Progenitor cell of endocrine pancreas (in vitro differentiated cells): ENCODE measurements around the gene USH1G. TPM values are rescaled to one million over a fixed set of nuclear protein-coding genes. Genes with fewer than 3 reads are reported as not detected.

Experiments
- DNase-seq: peaks from one replicate; pipeline ENCODE4 v3.0.0; 2021; ENCODE audit warnings: low spot score; ENCODE audit not compliant: unreplicated experiment
- H3K27ac Mint-ChIP-seq: 2 replicates; pipeline ENCODE4 v1.8.0; 2021; ENCODE audit warnings: mild to moderate bottlenecking, moderate library complexity, mixed read lengths
- H3K27me3 Mint-ChIP-seq: 2 replicates; pipeline ENCODE4 v1.8.0; 2021; ENCODE audit warnings: mixed read lengths
- H3K36me3 Mint-ChIP-seq: 2 replicates; pipeline ENCODE4 v1.8.0; 2022; ENCODE audit warnings: mixed read lengths; ENCODE audit not compliant: insufficient read depth
- H3K4me1 Mint-ChIP-seq: 2 replicates; pipeline ENCODE4 v1.8.0; 2021; ENCODE audit warnings: low read depth, mixed read lengths
- H3K4me3 Mint-ChIP-seq: 2 replicates; pipeline ENCODE4 v1.8.0; 2021; ENCODE audit warnings: low read depth, mild to moderate bottlenecking, moderate library complexity, mixed read lengths
- H3K9me3 Mint-ChIP-seq: 2 replicates; pipeline ENCODE4 v1.8.0; 2021; ENCODE audit warnings: low read depth, mixed read lengths
- CTCF ChIP-seq: fragments of 200-600 bp; sonication (generic); IDR thresholded peaks from one replicate; pipeline ENCODE4 v1.5.0; 2021; ENCODE audit warnings: antibody characterized with exemption, mild to moderate bottlenecking; ENCODE audit not compliant: unreplicated experiment
- total RNA-seq: library from RNA; stranded (reverse); gene quantifications from 2 replicates; pipeline ENCODE4 v1.2.1, GENCODE V29; 2021

Gene USH1G
- total RNA-seq, 1 donor from 2014 or later: 0.19 TPM

- no peak for TF ChIP-seq CTCF
- H3K27ac Mint-ChIP-seq: peak overlapping the region; percentile 71
- DNase-seq: no peak
- H3K4me1 Mint-ChIP-seq: peaks cover 32% of the 10 kb centered on the region
- H3K9me3 Mint-ChIP-seq: no peaks in the 10 kb centered on the region
- peaks cover 4% of the 10 kb centered on the region for H3K27me3 Mint-ChIP-seq
- H3K4me3 Mint-ChIP-seq: peak overlapping the region; percentile 13
- no peaks in the 10 kb centered on the region for H3K36me3 Mint-ChIP-seq
Observed at GRCh38 chr17:74875155-74875976, 47.7 kb downstream of the USH1G start.

GRCh38 chr17:74874615-74875037 is 48.4 kb downstream of the USH1G start:
- H3K9me3 Mint-ChIP-seq: no peaks in the 10 kb centered on the region
- peaks cover under 1% of the 10 kb centered on the region for H3K27me3 Mint-ChIP-seq
- peaks cover 32% of the 10 kb centered on the region for H3K4me1 Mint-ChIP-seq
- no peaks in the 10 kb centered on the region for H3K36me3 Mint-ChIP-seq
- H3K27ac Mint-ChIP-seq: peak overlapping the region; percentile 29
- no peak overlapping the region for H3K4me3 Mint-ChIP-seq
- DNase-seq: no peak
- TF ChIP-seq CTCF: no peak

- H3K4me3 Mint-ChIP-seq: peak overlapping the region; percentile 90
- no peaks in the 10 kb centered on the region for H3K27me3 Mint-ChIP-seq
- H3K9me3 Mint-ChIP-seq: no peaks in the 10 kb centered on the region
- TF ChIP-seq CTCF: no peak
- H3K27ac Mint-ChIP-seq: peak overlapping the region; percentile 97
- peaks cover 32% of the 10 kb centered on the region for H3K4me1 Mint-ChIP-seq
- no peak for DNase-seq
- H3K36me3 Mint-ChIP-seq: no peaks in the 10 kb centered on the region
Observed at GRCh38 chr17:74873874-74874614, 49.0 kb downstream of the USH1G start.

GRCh38 chr17:74873037-74873873 is 49.8 kb downstream of the USH1G start:
- peak overlapping the region; percentile 90 for H3K4me3 Mint-ChIP-seq
- H3K27ac Mint-ChIP-seq: peak overlapping the region; percentile 97
- peak; percentile 98 for DNase-seq
- TF ChIP-seq CTCF: no peak
- no peaks in the 10 kb centered on the region for H3K27me3 Mint-ChIP-seq
- no peaks in the 10 kb centered on the region for H3K36me3 Mint-ChIP-seq
- no peaks in the 10 kb centered on the region for H3K9me3 Mint-ChIP-seq
- peaks cover 34% of the 10 kb centered on the region for H3K4me1 Mint-ChIP-seq
